ENCODE results near the gene TBPL2.
"Not testable (repeated sequence)": the region's sequence is repeated elsewhere in the genome, so short reads cannot be mapped to it uniquely, and the experiment has no call there.

TBPL2 gene

DNA sequence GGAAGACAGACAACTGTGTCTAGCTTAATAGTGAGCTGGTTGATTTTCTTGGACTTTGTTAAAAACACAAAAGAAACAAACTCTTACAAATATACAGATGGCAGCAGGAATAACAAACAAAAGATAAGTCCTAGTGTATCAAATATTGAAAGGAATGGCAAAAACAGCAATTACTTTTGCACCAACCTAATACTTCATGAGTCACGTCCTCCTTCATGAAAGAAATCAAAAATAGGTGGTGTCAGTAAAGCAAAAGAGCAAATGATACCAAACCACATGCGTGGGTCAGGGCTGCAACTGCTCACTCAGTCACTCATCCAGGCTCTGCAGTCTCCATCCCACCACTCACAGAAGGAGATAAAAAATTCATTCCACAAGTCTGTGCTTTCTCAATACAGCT, 40.6 kb downstream of the TBPL2 start:
- DNase-seq, result no peak

DNA sequence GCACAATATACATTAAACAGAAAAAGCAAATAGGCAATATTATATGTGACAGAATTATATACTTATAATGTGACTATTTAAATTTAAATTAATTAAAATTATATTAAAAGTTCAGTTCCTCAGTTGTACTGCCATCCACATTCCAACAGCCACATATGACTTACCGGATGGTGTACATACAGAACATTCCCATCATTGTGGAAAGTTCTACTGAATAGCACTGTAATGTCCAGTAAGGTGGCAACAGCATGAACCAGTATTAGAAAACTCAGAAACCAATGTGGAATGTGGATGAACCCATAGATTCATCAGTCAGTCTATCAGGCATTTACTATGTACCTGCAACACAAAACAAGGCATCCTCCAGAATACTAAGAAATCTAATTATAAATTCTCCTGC, 41.2 kb downstream of the TBPL2 start:
- DNase-seq, result no peak

DNA sequence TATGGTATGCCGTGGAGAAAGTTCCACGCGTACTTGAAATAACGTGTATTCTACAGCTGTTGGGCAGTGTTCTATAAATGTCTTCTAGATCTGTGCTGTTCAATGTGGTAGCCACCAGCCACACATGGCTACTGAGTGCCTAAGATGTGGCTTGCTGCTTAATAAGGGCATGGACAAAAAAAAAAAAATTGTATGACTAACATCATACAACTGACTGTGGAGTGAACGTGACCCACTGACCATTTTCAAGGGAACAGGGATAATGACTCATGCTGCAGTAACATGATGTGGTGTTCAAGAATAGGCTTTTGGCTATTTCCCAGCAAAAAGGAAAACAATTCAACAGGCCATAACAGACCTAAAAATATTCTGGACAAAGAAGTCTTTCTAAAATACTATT, 41.7 kb downstream of the TBPL2 start:
- no peak for DNase-seq

DNA sequence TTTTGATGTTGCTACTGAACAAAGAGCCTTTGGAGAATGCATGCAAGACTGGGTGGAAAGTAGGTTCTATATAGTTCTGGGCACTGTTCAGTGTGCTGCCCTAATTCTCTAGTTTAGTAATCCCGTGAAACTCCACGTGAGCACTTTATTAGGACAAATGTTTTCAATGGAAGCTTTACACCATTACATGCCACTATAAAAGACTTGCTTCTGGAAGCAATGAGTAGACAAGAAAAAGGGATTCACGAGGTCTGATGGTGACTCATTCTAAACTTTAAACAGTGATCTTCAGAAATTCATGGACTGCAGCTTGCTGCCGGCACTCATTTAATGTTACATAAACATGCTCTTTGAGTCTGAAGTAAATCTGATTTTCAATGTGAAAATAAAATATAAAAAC, 51.1 kb downstream of the TBPL2 start:
- no peak for DNase-seq

DNA sequence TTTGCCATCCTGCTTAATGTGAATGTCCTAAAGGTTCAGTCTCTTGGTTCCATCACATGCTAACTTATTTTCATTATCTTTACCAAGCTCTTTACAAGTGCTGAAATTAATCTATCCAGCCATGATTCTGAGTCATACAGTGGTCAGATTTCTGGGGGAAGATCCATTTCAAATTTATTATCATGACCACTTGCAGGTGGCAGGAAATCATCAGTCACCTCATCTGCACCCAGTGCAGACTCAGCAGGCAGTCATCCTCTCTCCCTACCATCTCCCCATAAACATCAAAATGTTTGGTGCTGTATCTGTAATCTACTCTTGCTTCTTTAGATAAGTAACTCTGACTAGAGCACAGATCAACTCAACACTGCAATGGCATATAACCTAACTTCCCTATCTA, 52.3 kb downstream of the TBPL2 start:
- no peak for DNase-seq

DNA sequence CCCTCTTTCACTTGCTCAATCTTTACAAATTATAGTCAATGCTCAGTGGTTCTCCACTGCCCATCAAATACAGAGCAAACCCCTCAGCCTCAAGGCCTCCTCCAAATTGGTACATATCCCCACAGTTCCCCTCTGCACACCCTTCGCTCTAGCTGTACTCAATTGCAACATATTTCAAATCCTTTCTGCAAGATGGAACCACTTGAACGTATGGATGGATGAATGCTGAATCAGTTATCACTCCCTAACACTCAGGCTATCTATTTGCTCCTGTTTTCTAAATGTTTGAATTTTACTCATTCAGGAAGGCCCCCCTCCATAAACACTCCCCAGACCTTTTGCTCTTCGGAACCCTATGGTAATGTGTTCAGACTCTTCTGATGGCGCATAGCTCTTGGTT, 53.3 kb downstream of the TBPL2 start:
- DNase-seq, result no peak

DNA sequence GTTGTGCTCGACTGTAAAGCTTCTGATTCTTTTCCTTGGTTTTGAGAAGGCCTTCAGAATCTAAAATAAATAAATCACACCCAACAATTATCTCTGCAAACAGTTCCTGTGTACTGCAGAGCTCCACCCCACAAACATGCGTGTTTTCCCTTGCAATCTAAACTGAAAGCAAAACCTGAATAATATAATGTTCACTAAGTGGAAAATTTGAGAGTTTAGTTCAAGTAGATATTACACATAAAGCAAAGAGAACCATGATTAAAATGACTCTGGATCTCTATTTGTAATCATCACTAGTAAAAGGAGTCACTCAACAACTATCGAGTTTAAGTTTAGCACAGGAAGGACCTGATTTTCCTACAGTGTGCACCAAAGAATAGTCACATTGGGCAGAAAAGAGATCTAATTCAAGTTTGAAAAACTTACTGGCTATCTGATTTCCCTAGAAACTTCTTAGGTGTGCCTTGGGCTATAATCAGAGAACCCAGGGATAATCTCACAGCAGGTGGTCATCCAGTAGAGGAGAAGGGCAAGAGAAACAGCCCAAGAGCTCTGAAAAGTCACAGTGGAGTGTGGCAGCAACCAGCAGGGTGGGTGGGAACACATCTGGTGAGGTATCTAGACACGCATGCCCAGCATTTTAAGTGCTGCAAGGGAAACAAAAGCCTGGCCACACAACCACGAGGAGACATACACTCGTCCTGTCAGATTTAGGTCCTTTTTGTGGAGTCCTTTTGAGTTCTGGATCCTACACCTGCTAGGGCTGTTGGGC, 54.2 kb downstream of the TBPL2 start:
- DNase-seq, result peak; percentile 31

DNA sequence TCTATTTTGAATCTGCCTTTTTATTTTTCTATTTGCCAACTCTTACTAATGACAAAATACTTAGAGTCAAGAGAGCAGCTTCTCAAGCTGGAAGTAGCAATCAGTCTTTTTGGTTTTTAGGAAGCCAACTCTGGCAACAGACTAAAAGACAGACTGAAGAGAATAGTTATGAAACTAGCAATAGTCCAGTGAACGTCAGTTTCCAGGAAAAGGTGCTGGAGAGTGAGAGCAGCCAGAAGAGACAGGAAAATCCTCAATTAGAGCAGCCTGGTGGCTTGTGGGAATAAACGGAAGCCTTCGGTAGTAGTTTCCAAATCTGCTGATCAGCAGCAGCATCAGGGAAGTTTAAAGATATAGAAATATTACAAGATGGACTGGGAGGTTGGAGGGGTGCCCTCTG, 55.9 kb downstream of the TBPL2 start:
- DNase-seq, result no peak

DNA sequence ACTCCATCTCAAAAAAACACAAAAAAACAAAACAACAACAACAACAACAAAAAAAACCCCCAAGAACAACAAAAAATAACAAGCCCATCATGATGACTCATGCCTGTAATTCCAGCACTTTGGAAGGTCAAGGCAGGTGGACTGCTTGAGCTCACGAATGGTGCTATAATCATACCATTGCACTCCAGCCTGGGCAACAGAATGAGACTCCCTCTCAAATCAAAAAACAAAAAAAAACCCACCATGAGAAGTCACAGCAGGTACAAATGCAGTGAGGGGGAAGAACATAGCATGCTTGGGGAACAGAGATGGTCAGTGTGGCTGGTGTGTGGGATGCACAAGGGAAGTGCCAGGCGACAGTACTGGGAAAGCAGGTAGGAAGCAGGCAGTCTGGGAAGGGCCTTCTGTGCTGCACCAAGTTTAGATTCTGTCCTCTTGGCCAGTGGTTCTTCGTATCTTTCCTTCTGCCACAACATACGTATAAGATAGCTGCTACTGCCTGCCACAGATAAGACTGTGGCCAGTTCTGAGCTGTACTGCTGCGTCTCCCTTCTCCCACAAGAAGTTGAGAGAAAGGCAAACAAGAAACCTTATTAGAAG, 56.8 kb downstream of the TBPL2 start:
- no peak for DNase-seq

DNA sequence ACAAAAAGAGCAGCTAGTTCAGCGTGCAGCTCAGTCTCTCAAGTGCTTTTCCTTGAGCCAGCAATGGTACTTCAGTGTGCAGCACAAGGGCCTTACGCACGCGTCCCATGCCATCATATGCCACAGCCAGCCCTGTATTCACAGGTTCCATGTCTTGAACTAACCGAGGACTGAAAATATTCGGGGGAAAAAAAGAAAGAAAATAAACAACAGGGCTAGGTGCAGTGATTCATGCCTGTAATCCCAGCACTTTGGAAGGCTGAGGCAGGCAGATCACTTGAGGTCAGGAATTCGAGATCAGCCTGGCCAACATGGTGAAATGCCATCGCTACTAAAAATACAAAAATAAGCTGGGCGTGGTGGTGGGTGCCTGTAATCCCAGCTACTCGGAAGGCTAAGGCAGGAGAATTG, 57.4 kb downstream of the TBPL2 start:
- not testable (repeated sequence) for DNase-seq

DNA sequence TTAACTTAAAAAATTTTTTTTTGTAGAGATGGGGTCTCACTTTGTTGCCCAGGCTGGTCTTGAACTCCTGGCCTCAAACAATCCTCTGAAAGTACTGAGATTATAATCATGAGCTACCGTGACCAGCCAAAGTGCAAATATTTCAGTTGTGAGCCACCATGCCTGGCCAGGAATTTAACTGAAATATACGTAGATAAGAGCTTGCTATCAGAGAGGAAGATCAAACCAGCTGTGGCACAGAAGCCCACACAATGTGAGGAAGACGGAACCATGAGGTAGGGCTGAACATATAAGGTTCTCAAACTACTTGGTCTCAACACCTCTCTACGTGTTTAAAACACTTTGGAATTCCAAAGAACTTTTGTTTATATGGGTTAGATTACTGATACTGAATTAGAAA, 57.9 kb downstream of the TBPL2 start:
- no peak for DNase-seq

DNA sequence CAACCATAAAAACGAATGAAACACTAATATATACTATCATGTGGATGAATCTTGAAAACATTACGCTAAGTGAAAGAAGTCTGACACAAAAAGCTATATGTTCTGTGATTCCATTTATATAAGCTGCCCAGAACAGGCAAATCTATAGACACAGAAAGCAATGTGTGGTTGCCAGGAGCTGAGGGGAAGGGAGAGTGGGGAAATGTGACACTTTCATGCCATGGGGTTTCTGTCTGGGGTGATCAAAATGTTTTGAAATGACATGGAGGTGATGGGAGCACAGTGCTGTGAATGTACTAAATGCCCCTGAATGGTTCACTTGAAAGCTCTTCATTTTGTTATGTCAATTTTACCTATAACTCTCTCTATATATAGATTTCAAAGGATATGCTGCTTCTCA, 58.9 kb downstream of the TBPL2 start:
- no peak for DNase-seq

DNA sequence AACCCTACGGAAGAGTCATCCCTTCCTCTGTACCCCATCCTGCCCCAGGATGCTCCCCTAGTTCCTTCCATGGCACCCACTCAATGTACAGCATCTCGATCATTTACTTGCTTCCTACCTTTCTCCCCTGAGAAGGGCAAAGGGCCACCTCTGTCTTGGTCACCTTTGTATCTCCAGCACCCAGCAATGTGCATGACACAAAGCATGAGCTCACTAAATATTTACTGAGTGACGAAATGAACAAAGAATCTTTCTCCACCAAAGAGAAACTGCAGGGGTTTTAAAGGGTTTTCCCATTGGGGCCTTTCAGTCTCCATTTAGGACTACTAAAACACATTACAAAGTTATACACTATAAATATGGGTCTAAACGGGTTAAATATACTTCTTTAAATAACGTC, 59.4 kb downstream of the TBPL2 start:
- no peak for DNase-seq

DNA sequence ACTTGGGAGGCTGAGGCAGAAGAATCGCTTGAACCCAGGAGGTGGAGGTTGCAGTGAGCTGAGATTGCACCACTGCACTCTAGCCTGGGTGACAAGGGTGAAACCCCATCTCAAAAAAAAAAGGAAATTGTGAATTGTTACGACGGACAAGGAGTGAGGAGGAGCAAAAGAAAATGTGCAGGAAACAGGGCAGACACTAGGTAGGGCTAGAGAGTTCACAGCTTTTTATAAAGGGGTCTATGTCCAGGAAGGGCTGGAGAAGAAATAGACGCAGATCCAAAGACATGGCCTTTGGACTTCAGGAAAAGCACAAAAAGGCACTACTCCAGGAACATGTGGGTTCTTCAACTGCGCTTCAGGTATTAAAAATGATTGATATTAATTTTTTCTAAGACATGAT, 63.2 kb downstream of the TBPL2 start:
- DNase-seq, result no peak

DNA sequence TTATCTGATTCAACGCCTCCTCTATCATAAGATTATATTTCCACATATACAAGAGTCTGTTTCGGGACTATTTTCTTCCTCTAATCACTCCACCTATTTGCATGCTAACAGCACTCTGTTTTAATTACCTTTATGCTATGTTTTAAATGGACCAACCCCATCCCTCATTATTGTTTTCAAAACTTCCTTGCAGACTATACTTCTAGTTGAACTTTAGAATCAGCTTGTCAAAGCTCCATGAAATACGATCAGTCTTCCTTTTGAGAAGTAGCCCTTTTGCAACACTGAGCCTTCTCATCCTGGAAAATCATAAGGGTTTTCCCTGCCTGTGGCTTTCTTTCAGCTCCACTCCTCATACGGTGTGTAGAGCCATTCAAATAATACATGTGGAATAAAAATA, 65.6 kb downstream of the TBPL2 start:
- DNase-seq, result no peak

DNA sequence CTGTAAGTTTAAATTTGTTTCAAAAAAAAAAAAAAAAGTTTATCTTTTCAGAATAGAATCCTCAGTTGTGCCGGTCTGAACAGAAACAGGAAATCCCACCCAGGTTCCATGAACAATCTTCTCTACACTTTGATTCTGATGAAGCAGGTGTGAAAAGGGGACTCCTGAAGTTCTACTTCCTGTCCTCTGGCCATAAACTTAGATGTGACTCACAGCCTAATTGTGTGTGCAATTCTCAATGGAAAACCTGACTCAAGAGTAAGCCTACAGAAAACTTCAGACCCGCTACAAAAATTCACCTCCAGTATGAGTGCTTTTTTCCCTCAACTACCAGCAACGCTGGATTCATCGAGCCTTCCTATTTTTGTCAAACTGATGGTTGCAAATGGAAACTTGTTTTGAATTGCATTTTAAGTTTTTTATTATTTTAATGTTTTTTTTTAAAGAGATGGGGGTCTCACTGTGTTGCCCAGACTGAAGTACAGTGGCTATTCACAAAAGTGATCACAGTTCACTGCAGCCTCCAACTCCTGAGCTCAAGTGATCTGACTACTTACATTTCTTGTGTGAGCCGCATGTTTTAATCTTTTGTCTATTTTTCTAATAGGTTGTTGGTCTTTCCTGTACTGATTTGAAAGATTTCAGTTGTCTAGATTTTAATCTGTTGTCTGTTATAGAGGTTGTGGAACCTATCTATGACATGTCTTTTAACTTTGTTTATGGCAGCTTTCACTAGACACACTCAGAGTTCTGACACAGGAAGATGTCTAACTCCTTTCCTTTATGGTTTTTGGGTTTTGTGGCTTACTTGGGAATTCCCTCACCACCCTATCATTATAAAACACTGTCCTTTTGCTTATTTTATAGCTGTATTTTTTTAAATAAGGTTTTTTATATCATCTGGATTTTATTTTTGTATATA, 66.4 kb downstream of the TBPL2 start:
- DNase-seq, result peak; percentile 28

DNA sequence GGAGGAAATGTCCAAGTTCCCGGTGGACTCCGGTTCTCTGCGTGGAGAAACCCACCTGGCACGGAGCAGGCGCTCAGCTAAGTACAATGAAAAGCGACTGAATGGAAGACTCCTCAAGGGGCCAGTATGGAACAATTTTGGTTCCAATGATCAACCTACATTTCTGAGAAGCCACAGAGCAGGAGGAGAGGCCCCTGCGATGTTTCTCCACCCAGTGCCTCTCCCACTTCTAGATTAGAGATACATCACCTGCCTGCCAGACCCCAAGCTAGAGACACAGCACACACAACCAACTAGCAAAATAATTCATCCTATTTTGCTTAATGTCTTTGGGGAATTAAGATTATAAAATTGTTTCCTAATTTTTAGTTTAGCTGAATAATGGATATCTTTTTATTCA, 67.6 kb downstream of the TBPL2 start:
- DNase-seq, result no peak

DNA sequence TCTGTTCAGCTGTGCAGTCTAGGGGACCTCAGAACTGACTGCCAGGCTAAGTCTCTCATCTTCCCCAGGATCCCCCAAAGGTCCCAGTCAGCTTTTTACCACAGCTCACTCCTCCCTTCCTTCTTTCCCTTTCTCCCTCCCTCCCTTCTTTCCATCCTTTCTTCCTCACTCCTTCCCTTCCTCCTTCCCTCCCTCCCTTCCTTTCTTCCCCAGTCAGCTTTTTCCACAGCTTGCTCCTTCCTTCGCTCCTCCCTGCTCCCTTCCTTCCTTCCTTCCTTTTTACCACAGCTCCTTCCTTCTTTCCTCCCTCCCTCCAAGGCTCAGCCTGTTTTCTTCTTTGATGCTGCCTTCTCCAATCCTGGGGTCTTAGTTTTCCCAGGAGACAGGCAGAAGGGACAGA, 68.0 kb downstream of the TBPL2 start:
- no peak for DNase-seq

DNA sequence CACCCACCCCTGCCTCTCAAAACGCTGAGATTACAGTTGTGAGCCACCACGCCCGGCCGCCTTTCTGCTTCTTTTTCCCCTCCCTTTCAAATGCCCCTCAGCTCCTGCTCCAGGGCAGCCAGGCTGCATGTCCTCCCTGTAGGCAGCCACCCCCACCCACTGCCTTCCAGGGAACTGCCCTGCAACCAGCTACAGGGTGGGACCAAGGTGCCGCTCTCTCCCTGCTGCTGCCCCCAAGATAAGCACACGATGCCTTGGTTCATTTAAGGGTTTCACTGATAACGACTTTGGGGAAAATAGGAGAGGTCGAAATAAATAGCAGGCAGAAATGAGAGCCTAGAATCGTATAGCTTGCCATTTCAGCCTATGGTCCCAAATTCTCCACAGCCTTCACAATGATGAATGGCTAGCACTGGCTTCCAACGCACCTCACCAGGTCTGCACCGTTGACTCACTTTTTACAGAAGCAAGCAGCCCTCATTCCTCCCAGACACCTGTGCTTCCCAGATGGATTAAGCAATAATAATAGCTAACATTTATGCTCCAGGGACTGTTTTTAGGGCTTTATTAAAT, 69.4 kb downstream of the TBPL2 start:
- no peak for DNase-seq

DNA sequence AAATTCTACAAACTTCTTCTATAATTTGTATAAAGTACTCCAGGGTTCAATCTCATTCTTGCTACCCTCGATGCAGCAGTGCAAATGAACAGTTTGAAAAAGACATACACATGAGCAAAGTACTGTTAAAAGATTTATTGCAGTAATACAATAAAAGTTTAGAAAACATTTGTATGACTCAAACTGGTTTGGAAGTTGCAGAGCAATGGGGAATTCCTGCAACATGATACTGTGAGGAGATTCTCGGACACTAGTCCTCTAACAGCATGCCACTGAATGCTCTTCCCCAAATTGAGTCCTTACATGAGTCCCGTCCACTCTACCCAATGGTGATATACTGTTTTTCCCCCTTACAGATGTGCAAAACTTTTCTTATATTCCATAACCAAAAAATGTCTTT, 74.1 kb downstream of the TBPL2 start:
- DNase-seq, result no peak

Data from stimulated activated CD4-positive, alpha-beta T cell treated with anti-CD3 and anti-CD28 coated beads, Interleukin-15, amount 100 ng/mL, for 24 hours (primary cell).